H54 (cell line): Measurements from ENCODE around the gene CRACR2A.

Source experiments
- DNase-seq: peaks from one replicate; pipeline ENCODE4 v3.0.0; 2011; ENCODE audit warnings: low spot score, mixed read lengths; ENCODE audit not compliant: insufficient read length
- FAIRE-seq: peaks from 3 replicates; lab custom pipeline; 2011; peaks lifted over from hg19 to GRCh38; lab: Jason Lieb, UNC
- POLR2A ChIP-seq: IDR thresholded peaks from 2 replicates; pipeline ENCODE4 v1.6.1; 2011; ENCODE audit warnings: low read depth, mild to moderate bottlenecking, low read length

CRACR2A gene, protein sequence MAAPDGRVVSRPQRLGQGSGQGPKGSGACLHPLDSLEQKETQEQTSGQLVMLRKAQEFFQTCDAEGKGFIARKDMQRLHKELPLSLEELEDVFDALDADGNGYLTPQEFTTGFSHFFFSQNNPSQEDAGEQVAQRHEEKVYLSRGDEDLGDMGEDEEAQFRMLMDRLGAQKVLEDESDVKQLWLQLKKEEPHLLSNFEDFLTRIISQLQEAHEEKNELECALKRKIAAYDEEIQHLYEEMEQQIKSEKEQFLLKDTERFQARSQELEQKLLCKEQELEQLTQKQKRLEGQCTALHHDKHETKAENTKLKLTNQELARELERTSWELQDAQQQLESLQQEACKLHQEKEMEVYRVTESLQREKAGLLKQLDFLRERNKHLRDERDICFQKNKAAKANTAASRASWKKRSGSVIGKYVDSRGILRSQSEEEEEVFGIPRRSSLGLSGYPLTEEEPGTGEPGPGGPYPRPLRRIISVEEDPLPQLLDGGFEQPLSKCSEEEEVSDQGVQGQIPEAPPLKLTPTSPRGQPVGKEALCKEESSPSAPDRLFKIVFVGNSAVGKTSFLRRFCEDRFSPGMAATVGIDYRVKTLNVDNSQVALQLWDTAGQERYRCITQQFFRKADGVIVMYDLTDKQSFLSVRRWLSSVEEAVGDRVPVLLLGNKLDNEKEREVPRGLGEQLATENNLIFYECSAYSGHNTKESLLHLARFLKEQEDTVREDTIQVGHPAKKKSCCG

DNA sequence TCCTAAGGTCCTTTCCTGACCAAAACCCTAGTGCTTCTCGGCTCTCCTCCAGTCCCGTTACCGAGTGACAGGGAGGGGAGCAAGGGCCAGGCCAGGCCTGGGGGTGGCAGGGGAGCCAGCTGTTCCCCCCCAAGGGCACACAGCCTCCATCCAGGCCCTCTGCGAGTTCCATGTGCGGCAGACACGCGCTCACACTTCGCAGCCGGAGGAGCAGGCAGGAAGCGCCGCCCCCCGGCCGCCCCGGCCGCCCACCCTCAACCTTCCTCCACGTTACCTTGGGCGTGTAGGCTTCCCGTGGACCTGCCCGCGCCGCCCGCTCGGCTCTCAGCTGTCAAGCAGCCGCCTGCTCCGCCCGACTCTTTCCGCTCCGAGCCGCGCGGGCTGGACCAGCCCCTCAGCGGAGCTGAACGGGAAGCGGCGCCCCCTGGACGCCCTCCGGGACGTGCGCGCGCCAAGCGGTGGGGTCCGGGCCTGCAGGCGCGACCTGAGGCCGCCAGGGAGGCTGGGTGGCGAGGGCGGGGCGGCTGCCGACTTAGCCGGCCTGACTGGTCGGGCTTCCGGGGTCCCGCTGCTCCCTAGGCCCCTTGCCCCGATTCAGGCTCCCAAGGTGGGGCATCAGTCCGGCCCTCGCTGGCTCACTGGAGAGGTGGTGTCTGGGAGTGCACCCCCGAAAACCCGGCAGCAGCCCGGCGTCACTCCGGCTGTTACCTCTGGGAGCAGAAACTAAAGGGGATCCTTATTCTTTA is at the start of gene CRACR2A:
CRACR2A (minus strand) TSS at position 369 of the 746 bp plus-strand sequence. CDS start 56,110 bp downstream, outside the sequence.
- DNase-seq (no peak), FAIRE-seq (no peak)
- no peak for TF ChIP-seq POLR2A

DNA sequence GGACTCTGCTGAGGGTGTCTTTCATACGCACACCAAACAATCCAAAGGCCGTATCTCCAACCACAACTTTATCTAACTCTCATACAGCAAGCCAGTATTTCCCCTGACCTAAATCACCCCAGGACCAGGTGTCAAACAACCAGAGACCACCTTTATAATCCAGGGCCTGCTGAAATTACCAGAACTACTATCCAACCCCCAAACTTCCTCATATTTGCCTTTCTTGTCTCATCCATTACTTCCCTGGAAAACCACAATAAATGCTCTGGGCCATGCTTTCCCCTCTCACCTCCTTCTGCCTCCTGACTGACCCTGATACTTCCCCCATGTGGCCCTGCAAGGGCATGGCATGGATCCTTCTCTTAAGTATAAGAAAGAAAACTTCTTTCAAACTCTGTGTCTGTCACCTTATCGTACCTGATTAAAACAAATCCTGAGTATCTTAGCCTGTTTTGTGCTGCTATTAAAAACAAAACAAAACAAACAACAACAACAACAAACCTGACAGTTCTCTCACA is 44.7 kb upstream of the CRACR2A start:
- FAIRE-seq (no peak), DNase-seq (no peak)
- TF ChIP-seq POLR2A: no peak

- TF ChIP-seq POLR2A: no peak
- FAIRE-seq: no peak
- no peak for DNase-seq
Observed at GRCh38 chr12:3795492-3796133, 42.7 kb upstream of the CRACR2A start.

- no peak for TF ChIP-seq POLR2A
- DNase-seq (no peak), FAIRE-seq (no peak)
Observed at GRCh38 chr12:3795066-3795465, 42.2 kb upstream of the CRACR2A start.

DNA sequence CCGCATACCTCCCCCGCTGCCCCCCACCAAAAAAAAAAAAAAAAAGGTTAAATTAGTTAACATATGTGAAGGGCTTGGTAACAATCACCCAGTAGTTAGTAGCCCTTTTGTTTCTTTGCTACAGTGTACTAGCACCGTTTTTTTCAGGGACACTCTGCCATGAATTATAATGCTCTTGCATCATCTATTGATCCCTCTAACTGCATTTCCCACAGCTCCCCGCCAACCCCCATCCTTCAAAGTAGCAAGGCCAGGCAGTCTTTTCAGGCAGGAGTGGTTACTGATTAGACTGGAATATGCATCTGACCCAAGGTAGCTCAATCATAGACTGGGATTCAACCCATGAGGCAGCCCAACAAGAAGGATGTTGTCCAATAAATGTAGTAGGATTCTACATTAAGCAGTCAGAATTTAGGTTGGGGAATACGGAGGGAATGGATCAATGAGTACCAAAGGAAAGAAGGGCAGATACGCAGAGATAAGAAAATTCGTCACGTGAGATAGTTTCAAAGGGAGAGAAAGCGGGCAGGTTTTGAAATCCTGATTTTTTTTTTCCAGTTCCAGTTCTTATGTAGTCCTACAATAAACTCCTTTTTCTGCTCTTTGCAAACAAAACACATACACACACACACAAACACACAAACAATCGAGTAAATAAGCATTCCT is 39.8 kb upstream of the CRACR2A start:
- TF ChIP-seq POLR2A: no peak
- DNase-seq: no peak
- FAIRE-seq: no peak

- no peak for DNase-seq
- TF ChIP-seq POLR2A: no peak
- FAIRE-seq: no peak
Observed at GRCh38 chr12:3791256-3791874, 38.5 kb upstream of the CRACR2A start.

DNA sequence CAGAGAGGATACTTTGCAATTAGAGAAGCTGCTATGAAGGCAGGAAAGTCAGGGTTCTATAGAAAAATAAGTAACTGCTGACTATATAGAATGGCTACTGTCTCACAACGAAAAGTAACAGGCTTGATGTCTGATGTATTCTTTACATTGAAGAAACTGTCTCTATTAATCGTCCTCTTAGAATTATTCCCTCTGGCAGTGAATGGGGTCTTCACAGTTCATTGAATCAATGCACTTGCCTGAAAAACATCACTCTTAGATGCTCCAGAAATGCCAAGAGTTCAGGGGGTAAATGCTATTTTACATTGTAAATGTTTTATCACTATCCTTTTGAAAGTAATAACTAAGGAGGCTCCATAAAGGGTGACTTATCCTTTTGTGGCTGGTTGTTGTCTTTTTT is 37.7 kb upstream of the CRACR2A start:
- TF ChIP-seq POLR2A: no peak
- FAIRE-seq (no peak), DNase-seq (no peak)

- DNase-seq (no peak), FAIRE-seq (no peak)
- TF ChIP-seq POLR2A: no peak
Observed at GRCh38 chr12:3789838-3790237, 36.9 kb upstream of the CRACR2A start.

DNA sequence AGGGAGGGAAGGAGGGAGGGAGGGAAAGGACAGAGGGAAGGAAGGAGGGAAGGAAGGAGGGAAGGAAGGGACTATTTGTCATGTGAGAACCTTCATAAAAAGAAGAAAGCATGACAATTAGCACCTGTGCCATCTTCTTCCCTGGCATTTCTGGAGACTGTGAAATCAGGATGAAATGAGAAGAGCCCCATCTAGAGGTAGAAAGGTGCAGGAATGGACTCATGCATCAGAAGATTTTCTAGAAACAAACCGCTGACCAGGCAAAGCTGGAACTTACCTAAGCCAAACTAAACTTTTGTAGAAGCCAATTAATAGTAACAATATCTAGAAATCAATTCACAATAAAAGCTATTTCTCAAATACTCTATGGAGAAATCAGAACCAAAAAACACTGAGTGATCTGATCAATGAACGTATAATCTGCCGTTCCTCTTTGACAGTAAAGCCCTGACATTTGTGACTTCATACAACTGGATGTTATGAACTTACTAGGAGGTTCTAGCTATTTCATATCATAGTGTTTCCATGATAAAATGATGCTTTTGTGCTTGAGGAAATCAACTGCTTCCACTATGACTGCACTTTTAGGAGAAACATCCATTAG is 24.4 kb upstream of the CRACR2A start:
- DNase-seq (no peak), FAIRE-seq (peak; percentile 76)

GRCh38 chr12:3775385-3776035 is 22.6 kb upstream of the CRACR2A start:
- TF ChIP-seq POLR2A: no peak
- FAIRE-seq: no peak
- no peak for DNase-seq

More for the DNA sequence above, 24.4 kb upstream of the CRACR2A start:
- no peak for TF ChIP-seq POLR2A

DNA sequence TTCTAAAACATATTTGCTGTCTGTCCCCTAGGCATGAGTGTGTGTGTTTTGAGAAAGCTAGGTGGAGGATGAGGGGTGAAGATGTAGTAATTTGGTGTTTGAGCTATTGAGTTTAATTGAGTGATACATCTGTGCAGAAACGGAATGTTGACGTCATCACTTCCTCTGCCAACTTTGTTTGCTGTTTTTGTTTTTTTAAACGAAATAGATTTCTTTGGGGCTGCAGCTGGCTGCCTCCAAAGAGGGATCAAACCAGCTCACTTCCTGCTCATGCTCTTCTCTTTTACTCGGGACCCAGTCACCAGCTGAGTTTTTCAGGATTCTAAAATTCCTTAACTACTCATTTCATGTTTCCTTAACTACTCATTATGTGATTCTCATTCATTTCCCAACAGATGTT is 19.5 kb upstream of the CRACR2A start:
- no peak for TF ChIP-seq POLR2A
- FAIRE-seq: no peak
- DNase-seq: no peak

- DNase-seq (no peak), FAIRE-seq (no peak)
- no peak for TF ChIP-seq POLR2A
Observed at GRCh38 chr12:3771853-3772252, 18.9 kb upstream of the CRACR2A start.
